Esophagus squamous epithelium (tissue), 5 donors: ENCODE measurements around the gene RBMXL3. TPM values are rescaled to one million over a fixed set of nuclear protein-coding genes. Genes with fewer than 3 reads are reported as not detected.

Source experiments
- DNase-seq: peaks from one replicate; lab custom pipeline; 2025; lab: John Stamatoyannopoulos, UW
- H3K27ac ChIP-seq, 4 donors: fragments of 200-600 bp; sonication (generic); one replicate each; pipeline ENCODE4 v1.5.1; 2016 to 2019; ENCODE audit warnings: mild to moderate bottlenecking in 1 of 4
- H3K27me3 ChIP-seq, 4 donors: fragments of 200-600 bp; sonication (generic); 1 replicate in 3 of 4; 2 replicates in 1 of 4; pipeline versions ENCODE4 v1.5.1 to v1.6.0; 2017 to 2021; ENCODE audit warnings: antibody characterized with exemption in 1 of 4
- H3K36me3 ChIP-seq, 3 donors: fragments of 200-600 bp; sonication (generic); one replicate each; pipeline ENCODE4 v1.5.1; 2016 to 2019
- H3K4me1 ChIP-seq, 3 donors: fragments of 200-600 bp; sonication (generic); one replicate each; pipeline ENCODE4 v1.5.1; 2017 to 2019
- H3K4me3 ChIP-seq, 4 donors: fragments of 200-600 bp; sonication (generic); 1 replicate in 3 of 4; 2 replicates in 1 of 4; pipeline ENCODE4 v1.5.1; 2016 to 2019; ENCODE audit warnings: mild to moderate bottlenecking in 2 of 4, moderate library complexity in 1 of 4
- H3K9me3 ChIP-seq, 3 donors: fragments of 200-600 bp; sonication (generic); one replicate each; pipeline ENCODE4 v1.5.1; 2016 to 2019
- CTCF ChIP-seq, 6 experiments: fragments of 450-650 bp in 4 of 6; fragments of 200-600 bp in 2 of 6; sonication (generic) in 2 of 6; IDR thresholded peaks; one replicate each; pipeline ENCODE4 v1.5.1; 2016 to 2019; ENCODE audit warnings: antibody characterized with exemption in 6 of 6, mild to moderate bottlenecking in 4 of 6, moderate library complexity in 4 of 6
- POLR2A ChIP-seq, 4 donors: fragments of 450-650 bp; IDR thresholded peaks; one replicate each; pipeline ENCODE4 v1.6.1; 2017; ENCODE audit warnings: antibody characterized with exemption in 4 of 4, mild to moderate bottlenecking in 4 of 4, moderate library complexity in 3 of 4
- WGBS, 2 donors: methylation state at CpG; one replicate each; pipeline ENCODE4 v1.1.5; 2018; 5-methylcytosine and 5-hydroxymethylcytosine counted together
- intact Hi-C: fragments of 100-400 bp; cut with DNase I; formaldehyde crosslinking; loops from one replicate; pipeline ENCODE4 v1.15.0; 2022
- total RNA-seq, 4 donors: library from RNA; depleted of rRNA; stranded (reverse); fragments of >200 nt; gene quantifications; one replicate each; pipeline ENCODE4 v1.1.0, GENCODE V29; 2016
- donor health status: DM: yes; HTN: yes; CAD: no.

Gene RBMXL3
- total RNA-seq, 4 donors from 2014 or later = not detected

- no peak overlapping the region for H3K4me3 ChIP-seq
- intact Hi-C loops = no loop called here
- H3K36me3 ChIP-seq = no peaks in the 10 kb centered on the region
- H3K27me3 ChIP-seq = no peaks in the 10 kb centered on the region
- no peak overlapping the region for H3K27ac ChIP-seq
- 59 to 72% methylated on average over 4 of the region's 4 CpGs for WGBS, 2 donors
- DNase-seq = no peak
- H3K4me1 ChIP-seq = no peaks in the 10 kb centered on the region
- TF ChIP-seq POLR2A (IDR thresholded peaks at IDR 0.05) (no peak), CTCF (IDR thresholded peaks at IDR 0.05) (no peak)
- no peaks in the 10 kb centered on the region for H3K9me3 ChIP-seq
Observed at GRCh38 chrX:115177932-115178331, 11.3 kb upstream of the RBMXL3 start.

GRCh38 chrX:115178473-115178872 lies 10.7 kb upstream of the RBMXL3 start:
- intact Hi-C loops = no loop called here
- TF ChIP-seq POLR2A (IDR thresholded peaks at IDR 0.05) = no peak
- no peak for TF ChIP-seq CTCF (IDR thresholded peaks at IDR 0.05)
- 36 to 67% methylated on average over 1 of the region's 1 CpG for WGBS, 2 donors

GRCh38 chrX:115183980-115184379 lies 5.2 kb upstream of the RBMXL3 start:
- intact Hi-C loops = no loop called here
- H3K4me3 ChIP-seq = no peak overlapping the region
- H3K27me3 ChIP-seq = no peaks in the 10 kb centered on the region
- H3K4me1 ChIP-seq = no peaks in the 10 kb centered on the region
- no peak for DNase-seq
- no peaks in the 10 kb centered on the region for H3K9me3 ChIP-seq
- WGBS, 2 donors = 69 to 71% methylated on average over 2 of the region's 2 CpGs
- H3K36me3 ChIP-seq = no peaks in the 10 kb centered on the region
- H3K27ac ChIP-seq = no peak overlapping the region
- TF ChIP-seq POLR2A (IDR thresholded peaks at IDR 0.05) = no peak
- no peak for TF ChIP-seq CTCF (IDR thresholded peaks at IDR 0.05)

More at GRCh38 chrX:115178473-115178872, 10.7 kb upstream of the RBMXL3 start:
- Histone ChIP-seq H3K4me1 (no peaks in the 10 kb centered on the region), H3K9me3 (no peaks in the 10 kb centered on the region), H3K27ac (no peak overlapping the region), H3K4me3 (no peak overlapping the region), H3K36me3 (no peaks in the 10 kb centered on the region), H3K27me3 (no peaks in the 10 kb centered on the region)
- no peak for DNase-seq

GRCh38 chrX:115189646-115190635 lies 731 bp downstream of the RBMXL3 start:
- Histone ChIP-seq H3K36me3 (no peaks in the 10 kb centered on the region), H3K9me3 (peaks cover 0 to 25% (median 18%) of the 10 kb centered on the region in 3 donors)
- no peak for DNase-seq

More at GRCh38 chrX:115189646-115190635, 731 bp downstream of the RBMXL3 start:
- Histone ChIP-seq H3K27me3 (no peaks in the 10 kb centered on the region), H3K4me3 (no peak overlapping the region), H3K4me1 (no peaks in the 10 kb centered on the region), H3K27ac (no peak overlapping the region)
- WGBS, 2 donors = 91% methylated on average over 7 of the region's 76 CpGs; no CpG with 5 or more reads in 1 of the 2 donors
- intact Hi-C loops = no loop called here
- no peak for TF ChIP-seq CTCF (IDR thresholded peaks at IDR 0.05)
- TF ChIP-seq POLR2A (IDR thresholded peaks at IDR 0.05) = no peak
